WTC11 (cell line): ENCODE results near the gene ELOVL7. TPM values are rescaled to one million over a fixed set of nuclear protein-coding genes. Genes with fewer than 3 reads are reported as not detected.

Experiments used
- ATAC-seq: fragments of 200-7000 bp; cut with Tn5 transposase; 2 replicates; pipeline ENCODE4 v1.10.0; 2021; ENCODE audit warnings: mild to moderate bottlenecking, moderate library complexity
- CTCF ChIA-PET: fragments of 300-600 bp; sonication (Branson Sonifier 250); formaldehyde crosslinking; loops from one replicate; lab custom pipeline; 2021; ENCODE audit warnings: antibody characterized with exemption; lab: Charles Lee
- POLR2A ChIA-PET: fragments of 350-600 bp; sonication (Branson Sonifier 250); formaldehyde crosslinking; loops from one replicate; lab custom pipeline; 2021; ENCODE audit warnings: antibody characterized with exemption; lab: Charles Lee
- DNase-seq: peaks from one replicate; pipeline ENCODE4 v3.0.0; 2021; ENCODE audit warnings: low spot score
- H3K27ac Mint-ChIP-seq: 2 replicates; pipeline ENCODE4 v1.8.0; 2021; ENCODE audit warnings: mixed read lengths
- H3K27me3 Mint-ChIP-seq: 2 replicates; pipeline ENCODE4 v1.8.0; 2021; ENCODE audit warnings: low read depth, mild to moderate bottlenecking, moderate library complexity, mixed read lengths
- H3K36me3 Mint-ChIP-seq: 2 replicates; pipeline ENCODE4 v1.8.0; 2021; ENCODE audit warnings: mixed read lengths
- H3K4me1 Mint-ChIP-seq: 2 replicates; pipeline ENCODE4 v1.8.0; 2022; ENCODE audit warnings: mixed read lengths
- H3K4me3 Mint-ChIP-seq: 2 replicates; pipeline ENCODE4 v1.8.0; 2021; ENCODE audit warnings: mild to moderate bottlenecking, moderate library complexity, mixed read lengths
- H3K9me3 Mint-ChIP-seq: 2 replicates; pipeline ENCODE4 v1.8.0; 2021; ENCODE audit warnings: mixed read lengths
- CREM ChIP-seq: sonication (generic); formaldehyde crosslinking; IDR thresholded peaks from 2 replicates; pipeline ENCODE4 v1.8.1; 2022; ENCODE audit warnings: mild to moderate bottlenecking, missing genetic modification reagents, moderate library complexity
- ESRRA ChIP-seq: sonication (generic); formaldehyde crosslinking; IDR thresholded peaks from 2 replicates; pipeline ENCODE4 v1.8.1; 2022; ENCODE audit warnings: mild to moderate bottlenecking, missing genetic modification reagents, borderline replicate concordance
- GABPB1 ChIP-seq: sonication (generic); formaldehyde crosslinking; IDR thresholded peaks from 2 replicates; pipeline ENCODE4 v1.8.1; 2023; ENCODE audit warnings: mild to moderate bottlenecking, missing genetic modification reagents
- JUN ChIP-seq: sonication (generic); formaldehyde crosslinking; IDR thresholded peaks from 2 replicates; pipeline ENCODE4 v1.8.0; 2023; ENCODE audit warnings: mild to moderate bottlenecking, missing genetic modification reagents
- NFYB ChIP-seq: sonication (generic); formaldehyde crosslinking; conservative IDR thresholded peaks from 2 replicates; pipeline ENCODE4 v1.8.0; 2022; ENCODE audit warnings: low read depth, missing genetic modification reagents
- NR3C1 ChIP-seq: sonication (generic); formaldehyde crosslinking; conservative IDR thresholded peaks from 2 replicates; pipeline ENCODE4 v1.8.1; 2023; ENCODE audit warnings: low read depth, mild to moderate bottlenecking, missing genetic modification reagents
- PRRX2 ChIP-seq: fragments of 250-450 bp; sonication (Bioruptor Pico); IDR thresholded peaks from 2 replicates; pipeline ENCODE4 v1.8.0; 2021; ENCODE audit warnings: mild to moderate bottlenecking
- RORB ChIP-seq: fragments of 250-450 bp; sonication (Bioruptor Pico); IDR thresholded peaks from 2 replicates; pipeline ENCODE4 v1.9.0; 2021; ENCODE audit warnings: mild to moderate bottlenecking
- TCF7 ChIP-seq: sonication (generic); formaldehyde crosslinking; IDR thresholded peaks from 2 replicates; pipeline ENCODE4 v1.8.0; 2022; ENCODE audit warnings: mild to moderate bottlenecking, low read depth, missing genetic modification reagents, moderate library complexity
- TEAD4 ChIP-seq: sonication (generic); formaldehyde crosslinking; IDR thresholded peaks from 2 replicates; pipeline ENCODE4 v1.8.0; 2022; ENCODE audit warnings: mild to moderate bottlenecking, missing genetic modification reagents
- ZNF219 ChIP-seq: sonication (generic); formaldehyde crosslinking; IDR thresholded peaks from 2 replicates; pipeline ENCODE4 v1.8.0; 2023; ENCODE audit warnings: missing genetic modification reagents, mild to moderate bottlenecking, borderline replicate concordance
- ZNF416 ChIP-seq: fragments of 250-450 bp; sonication (Bioruptor Pico); IDR thresholded peaks from 2 replicates; pipeline ENCODE4 v1.9.0; 2021; ENCODE audit warnings: mild to moderate bottlenecking, inconsistent platforms
- total RNA-seq: library from RNA; stranded (reverse); gene quantifications from 3 replicates; pipeline ENCODE4 v1.2.3, GENCODE V29; 2021
- TF ChIP-seq, protein P1 (sequence below): sonication (generic); formaldehyde crosslinking; IDR thresholded peaks from 2 replicates; pipeline ENCODE4 v1.8.1; 2022; ENCODE audit warnings: low read depth, missing genetic modification reagents, borderline replicate concordance
- TF ChIP-seq, protein P2 (sequence below): fragments of 200-600 bp; IDR thresholded peaks from 2 replicates; pipeline ENCODE4 v1.8.0; 2022; ENCODE audit warnings: antibody characterized with exemption
- TF ChIP-seq, protein P3 (sequence below): fragments of 250-450 bp; sonication (Bioruptor Pico); IDR thresholded peaks from 2 replicates; pipeline ENCODE4 v1.9.0; 2021; ENCODE audit warnings: moderate library complexity, mild to moderate bottlenecking, inconsistent platforms, borderline replicate concordance
- TF ChIP-seq, protein P4 (sequence below): sonication (generic); formaldehyde crosslinking; IDR thresholded peaks from 2 replicates; pipeline ENCODE4 v1.8.1; 2022; ENCODE audit warnings: mild to moderate bottlenecking, missing genetic modification reagents, moderate library complexity, borderline replicate concordance
- TF ChIP-seq, protein P5 (sequence below): sonication (generic); formaldehyde crosslinking; IDR thresholded peaks from 2 replicates; pipeline ENCODE4 v1.8.0; 2022; ENCODE audit warnings: mild to moderate bottlenecking, missing genetic modification reagents
- TF ChIP-seq, protein P6 (sequence below): sonication (generic); formaldehyde crosslinking; IDR thresholded peaks from 2 replicates; pipeline ENCODE4 v1.8.1; 2023; ENCODE audit warnings: mild to moderate bottlenecking, moderate library complexity, missing genetic modification reagents

Gene ELOVL7
- total RNA-seq, 1 experiment from 2014 or later: 7.1 TPM

DNA sequence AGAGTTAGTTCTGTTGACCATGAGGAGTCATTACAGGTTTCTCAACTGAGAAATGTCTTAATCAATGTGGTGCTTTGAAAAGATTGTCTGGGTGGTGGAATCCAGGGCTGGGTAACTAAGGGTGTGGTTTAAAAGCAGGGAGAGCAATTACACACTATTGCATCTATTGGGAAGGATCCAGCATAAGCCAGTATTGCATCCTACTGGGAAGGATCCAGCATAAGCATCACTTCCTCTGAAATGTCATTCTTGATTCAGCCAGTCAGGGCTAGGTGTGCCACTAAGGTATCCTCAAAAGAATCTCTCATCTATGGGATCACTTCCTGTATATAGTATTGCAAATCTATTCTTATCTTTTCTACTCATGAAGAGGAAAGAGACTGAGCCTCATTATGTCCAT is 38.6 kb downstream of the ELOVL7 start:
- Mint-ChIP-seq H3K27me3 (no peaks in the 10 kb centered on the region), H3K27ac (no peak overlapping the region), H3K4me1 (peaks cover 35% of the 10 kb centered on the region), H3K4me3 (no peak overlapping the region), H3K36me3 (no peaks in the 10 kb centered on the region), H3K9me3 (0 out of 2 replicates have a peak, but pooled peaks cover 3% of the 10 kb centered on the region)
- TF ChIP-seq GABPB1 (CRISPR knock-in tag): no peak
- no peak for TF ChIP-seq ZNF416
- no peak for TF ChIP-seq CREM (CRISPR knock-in tag)
- TF ChIP-seq, protein P1, sequence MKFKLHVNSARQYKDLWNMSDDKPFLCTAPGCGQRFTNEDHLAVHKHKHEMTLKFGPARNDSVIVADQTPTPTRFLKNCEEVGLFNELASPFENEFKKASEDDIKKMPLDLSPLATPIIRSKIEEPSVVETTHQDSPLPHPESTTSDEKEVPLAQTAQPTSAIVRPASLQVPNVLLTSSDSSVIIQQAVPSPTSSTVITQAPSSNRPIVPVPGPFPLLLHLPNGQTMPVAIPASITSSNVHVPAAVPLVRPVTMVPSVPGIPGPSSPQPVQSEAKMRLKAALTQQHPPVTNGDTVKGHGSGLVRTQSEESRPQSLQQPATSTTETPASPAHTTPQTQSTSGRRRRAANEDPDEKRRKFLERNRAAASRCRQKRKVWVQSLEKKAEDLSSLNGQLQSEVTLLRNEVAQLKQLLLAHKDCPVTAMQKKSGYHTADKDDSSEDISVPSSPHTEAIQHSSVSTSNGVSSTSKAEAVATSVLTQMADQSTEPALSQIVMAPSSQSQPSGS (CRISPR knock-in tag): no peak
- no peak for TF ChIP-seq PRRX2 (CRISPR knock-in tag)
- CTCF ChIA-PET: no interaction called here
- DNase-seq (no peak), ATAC-seq (no peak)
- POLR2A ChIA-PET: no interaction called here

DNA sequence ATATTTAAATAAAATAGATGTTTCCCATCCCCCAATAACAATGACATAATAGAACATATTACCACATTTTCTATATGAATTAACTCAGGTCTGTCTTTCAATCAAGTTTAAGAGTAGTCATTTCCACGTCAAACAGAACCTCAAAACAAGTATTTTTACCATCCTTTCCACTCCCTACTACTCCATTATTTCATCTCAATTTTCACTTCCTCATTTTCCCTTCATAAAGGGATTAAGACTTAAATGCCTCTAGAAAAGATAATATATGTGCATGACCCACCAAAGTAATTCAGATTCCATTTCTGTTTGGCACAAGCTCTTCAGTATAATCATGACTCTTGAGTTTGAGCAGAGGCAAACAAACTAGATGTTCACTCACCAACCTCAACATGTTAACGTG is 40.4 kb downstream of the ELOVL7 start:
- DNase-seq (no peak), ATAC-seq (no peak)
- no peaks in the 10 kb centered on the region for H3K36me3 Mint-ChIP-seq
- H3K4me1 Mint-ChIP-seq: peaks cover 31% of the 10 kb centered on the region
- ChIA-PET CTCF (no interaction called here), POLR2A (no interaction called here)
- H3K9me3 Mint-ChIP-seq: 0 out of 2 replicates have a peak, but pooled peaks cover 3% of the 10 kb centered on the region
- H3K4me3 Mint-ChIP-seq: no peak overlapping the region
- no peaks in the 10 kb centered on the region; the same call in 1 of the 2 replicates for H3K27me3 Mint-ChIP-seq
- TF ChIP-seq TCF7 (CRISPR knock-in tag): no peak
- TF ChIP-seq, protein P2, sequence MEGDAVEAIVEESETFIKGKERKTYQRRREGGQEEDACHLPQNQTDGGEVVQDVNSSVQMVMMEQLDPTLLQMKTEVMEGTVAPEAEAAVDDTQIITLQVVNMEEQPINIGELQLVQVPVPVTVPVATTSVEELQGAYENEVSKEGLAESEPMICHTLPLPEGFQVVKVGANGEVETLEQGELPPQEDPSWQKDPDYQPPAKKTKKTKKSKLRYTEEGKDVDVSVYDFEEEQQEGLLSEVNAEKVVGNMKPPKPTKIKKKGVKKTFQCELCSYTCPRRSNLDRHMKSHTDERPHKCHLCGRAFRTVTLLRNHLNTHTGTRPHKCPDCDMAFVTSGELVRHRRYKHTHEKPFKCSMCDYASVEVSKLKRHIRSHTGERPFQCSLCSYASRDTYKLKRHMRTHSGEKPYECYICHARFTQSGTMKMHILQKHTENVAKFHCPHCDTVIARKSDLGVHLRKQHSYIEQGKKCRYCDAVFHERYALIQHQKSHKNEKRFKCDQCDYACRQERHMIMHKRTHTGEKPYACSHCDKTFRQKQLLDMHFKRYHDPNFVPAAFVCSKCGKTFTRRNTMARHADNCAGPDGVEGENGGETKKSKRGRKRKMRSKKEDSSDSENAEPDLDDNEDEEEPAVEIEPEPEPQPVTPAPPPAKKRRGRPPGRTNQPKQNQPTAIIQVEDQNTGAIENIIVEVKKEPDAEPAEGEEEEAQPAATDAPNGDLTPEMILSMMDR: no peak
- TF ChIP-seq, protein P3, sequence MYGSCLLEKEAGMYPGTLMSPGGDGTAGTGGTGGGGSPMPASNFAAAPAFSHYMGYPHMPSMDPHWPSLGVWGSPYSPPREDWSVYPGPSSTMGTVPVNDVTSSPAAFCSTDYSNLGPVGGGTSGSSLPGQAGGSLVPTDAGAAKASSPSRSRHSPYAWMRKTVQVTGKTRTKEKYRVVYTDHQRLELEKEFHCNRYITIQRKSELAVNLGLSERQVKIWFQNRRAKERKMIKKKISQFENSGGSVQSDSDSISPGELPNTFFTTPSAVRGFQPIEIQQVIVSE: no peak
- TF ChIP-seq TEAD4: no peak
- no peak for TF ChIP-seq RORB (CRISPR knock-in tag)
- TF ChIP-seq ZNF416: no peak
- no peak for TF ChIP-seq NR3C1 (CRISPR knock-in tag)
- TF ChIP-seq, protein P4, sequence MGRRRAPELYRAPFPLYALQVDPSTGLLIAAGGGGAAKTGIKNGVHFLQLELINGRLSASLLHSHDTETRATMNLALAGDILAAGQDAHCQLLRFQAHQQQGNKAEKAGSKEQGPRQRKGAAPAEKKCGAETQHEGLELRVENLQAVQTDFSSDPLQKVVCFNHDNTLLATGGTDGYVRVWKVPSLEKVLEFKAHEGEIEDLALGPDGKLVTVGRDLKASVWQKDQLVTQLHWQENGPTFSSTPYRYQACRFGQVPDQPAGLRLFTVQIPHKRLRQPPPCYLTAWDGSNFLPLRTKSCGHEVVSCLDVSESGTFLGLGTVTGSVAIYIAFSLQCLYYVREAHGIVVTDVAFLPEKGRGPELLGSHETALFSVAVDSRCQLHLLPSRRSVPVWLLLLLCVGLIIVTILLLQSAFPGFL: no peak
- TF ChIP-seq, protein P5, sequence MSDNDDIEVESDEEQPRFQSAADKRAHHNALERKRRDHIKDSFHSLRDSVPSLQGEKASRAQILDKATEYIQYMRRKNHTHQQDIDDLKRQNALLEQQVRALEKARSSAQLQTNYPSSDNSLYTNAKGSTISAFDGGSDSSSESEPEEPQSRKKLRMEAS: no peak
- TF ChIP-seq ESRRA: no peak
- TF ChIP-seq NFYB (CRISPR knock-in tag): no peak
- TF ChIP-seq, protein P6, sequence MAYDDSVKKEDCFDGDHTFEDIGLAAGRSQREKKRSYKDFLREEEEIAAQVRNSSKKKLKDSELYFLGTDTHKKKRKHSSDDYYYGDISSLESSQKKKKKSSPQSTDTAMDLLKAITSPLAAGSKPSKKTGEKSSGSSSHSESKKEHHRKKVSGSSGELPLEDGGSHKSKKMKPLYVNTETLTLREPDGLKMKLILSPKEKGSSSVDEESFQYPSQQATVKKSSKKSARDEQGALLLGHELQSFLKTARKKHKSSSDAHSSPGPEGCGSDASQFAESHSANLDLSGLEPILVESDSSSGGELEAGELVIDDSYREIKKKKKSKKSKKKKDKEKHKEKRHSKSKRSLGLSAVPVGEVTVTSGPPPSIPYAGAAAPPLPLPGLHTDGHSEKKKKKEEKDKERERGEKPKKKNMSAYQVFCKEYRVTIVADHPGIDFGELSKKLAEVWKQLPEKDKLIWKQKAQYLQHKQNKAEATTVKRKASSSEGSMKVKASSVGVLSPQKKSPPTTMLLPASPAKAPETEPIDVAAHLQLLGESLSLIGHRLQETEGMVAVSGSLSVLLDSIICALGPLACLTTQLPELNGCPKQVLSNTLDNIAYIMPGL (CRISPR knock-in tag): no peak
- TF ChIP-seq ZNF219 (CRISPR knock-in tag): no peak
- no peak for TF ChIP-seq JUN (CRISPR knock-in tag)
- H3K27ac Mint-ChIP-seq: no peak overlapping the region
